Heart right ventricle (tissue), 16 donors: Measurements from ENCODE around the gene CTSZ. TPM values are rescaled to one million over a fixed set of nuclear protein-coding genes. Genes with fewer than 3 reads are reported as not detected.

Experiments
- ATAC-seq, 8 donors: fragments of 200-7000 bp; cut with Tn5 transposase; one replicate each; pipeline ENCODE4 v1.9.1; 2020; ENCODE audit warnings: mild to moderate bottlenecking in 8 of 8, moderate library complexity in 8 of 8, moderate number of reproducible peaks in 1 of 8
- DNase-seq, 2 donors: peaks; one replicate each; pipeline ENCODE4 v3.0.0-alpha.2; 2020
- H3K27ac ChIP-seq, 10 donors: fragments of 200-600 bp; sonication (generic) in 2 of 10; one replicate each; pipeline versions ENCODE4 v1.5.0 to v1.8.0; 2020 to 2022; ENCODE audit warnings: mild to moderate bottlenecking in 3 of 10
- H3K27me3 ChIP-seq, 7 donors: fragments of 200-600 bp; one replicate each; pipeline ENCODE4 v1.8.0; 2021 to 2022; ENCODE audit warnings: mild to moderate bottlenecking in 2 of 7
- H3K36me3 ChIP-seq, 9 donors: fragments of 200-600 bp; sonication (generic) in 1 of 9; one replicate each; pipeline versions ENCODE4 v1.5.0 to v1.8.0; 2020 to 2022; ENCODE audit warnings: mild to moderate bottlenecking in 2 of 9
- H3K4me1 ChIP-seq, 9 donors: fragments of 200-600 bp; sonication (generic) in 1 of 9; one replicate each; pipeline versions ENCODE4 v1.5.0 to v1.8.0; 2020 to 2022; ENCODE audit warnings: mild to moderate bottlenecking in 4 of 9
- H3K4me3 ChIP-seq, 10 donors: fragments of 200-600 bp; sonication (generic) in 2 of 10; one replicate each; pipeline versions ENCODE4 v1.5.0 to v1.8.0; 2020 to 2022; ENCODE audit warnings: mild to moderate bottlenecking in 7 of 10, moderate library complexity in 2 of 10
- H3K9me3 ChIP-seq, 11 donors: fragments of 200-600 bp in 10 of 11; sonication (generic) in 2 of 11; one replicate each; pipeline versions ENCODE4 v1.5.0 to v1.8.0; 2013 to 2022; ENCODE audit warnings: mild to moderate bottlenecking in 2 of 11, control low read depth in 1 of 11, moderate library complexity in 1 of 11
- WGBS, 2 donors: extraction: QIAGEN DNeasy Blood & Tissue Kit; methylation state at CpG; one replicate each; pipeline ENCODE4 v1.1.7; 2013; ENCODE audit warnings: inconsistent platforms in 1 of 2; 5-methylcytosine and 5-hydroxymethylcytosine counted together
- intact Hi-C, 10 donors: fragments of 100-400 bp; cut with DNase I; formaldehyde crosslinking; loops; one replicate each; pipeline versions ENCODE4 v1.11.1 to v1.14.2; 2022
- polyA plus RNA-seq, 2 donors: library from polyadenylated mRNA; stranded (reverse); fragments of 200-250 nt; gene quantifications; one replicate each; pipeline ENCODE4 v1.2.3, GENCODE V29; 2013
- total RNA-seq, 10 donors: library from RNA; stranded (reverse); fragmentation: NEBNext Ultra II Directional in 3 of 10; extraction: Animal tissue kit (Norgen Biotek cat#: 25700) in 3 of 10; gene quantifications; one replicate each; pipeline versions ENCODE4 v1.2.1 to v1.2.4, GENCODE V29; 2021 to 2023
- TF ChIP-seq, protein P1 (sequence below), 9 donors: fragments of 200-600 bp; sonication (generic) in 2 of 9; IDR thresholded peaks; one replicate each; pipeline versions ENCODE4 v1.5.0 to v1.8.0; 2021 to 2022; ENCODE audit warnings: antibody characterized with exemption in 9 of 9, mild to moderate bottlenecking in 5 of 9, moderate library complexity in 1 of 9
- donor health status: Arrhythmogenic right ventricular cardiomyopathy.
- donor health status: ischemic (EF 13 %, LVEDD 7.1; RV severe dilation, severe dysfunction).
- donor health status: healthy with polysubstance abuse.
- donor health status: DM: no; HTN: yes; CAD: no.
- donor health status: DM: no; HTN: no; CAD: no.
- donor health status: ischemic (EF 25% LVEDD 6.9; RV normal size, moderate dysfunction).
- donor health status: ischemic (EF 25% LVEDD 5.7; RV mildly dilated, moderate dysfunction).
- donor health status: healthy.
- donor health status: DM: yes; HTN: yes; CAD: no.
- donor health status: Ischemic cardiomyopathy.
- donor health status: ischemic (EF 35%, LVEDD 5.7; RV mildly dilated, moderate dysfunction).
- donor health status: nonischemic (EF 11% LVEDD 7.7; RV severe dilation, severe dysfunction).
- donor health status: DM: yes; HTN: yes; CAD: no.
- donor health status: PGD.
- donor health status: ischemic (EF 29% LVEDD 5.4; RV normal size, mild dysfunction).
- donor health status: nonischemic (EF 23%, LVEDD 6.1; RV moderate dilation, normal function).

The CTSZ gene
- total and polyA plus RNA-seq, 12 donors, result 83.9 to 278 (median 124) TPM

- Histone ChIP-seq H3K27ac (no peak overlapping the region), H3K4me1 (peaks cover 0 to 6% (median 0%) of the 10 kb centered on the region in 9 donors), H3K27me3 (peaks cover 0 to 28% (median 5%) of the 10 kb centered on the region in 7 donors), H3K9me3 (no peaks in the 10 kb centered on the region), H3K36me3 (no peaks in the 10 kb centered on the region), H3K4me3 (no peak overlapping the region)
- intact Hi-C loops, result loop anchor here in 2 of 10 donors (5.0 to 10.0 kb wide), 2 partner anchors 174 to 176 kb away; no protein-coding TSS in a partner anchor
- no peak for DNase-seq
- ATAC-seq, result no peak
- TF ChIP-seq, protein P1, sequence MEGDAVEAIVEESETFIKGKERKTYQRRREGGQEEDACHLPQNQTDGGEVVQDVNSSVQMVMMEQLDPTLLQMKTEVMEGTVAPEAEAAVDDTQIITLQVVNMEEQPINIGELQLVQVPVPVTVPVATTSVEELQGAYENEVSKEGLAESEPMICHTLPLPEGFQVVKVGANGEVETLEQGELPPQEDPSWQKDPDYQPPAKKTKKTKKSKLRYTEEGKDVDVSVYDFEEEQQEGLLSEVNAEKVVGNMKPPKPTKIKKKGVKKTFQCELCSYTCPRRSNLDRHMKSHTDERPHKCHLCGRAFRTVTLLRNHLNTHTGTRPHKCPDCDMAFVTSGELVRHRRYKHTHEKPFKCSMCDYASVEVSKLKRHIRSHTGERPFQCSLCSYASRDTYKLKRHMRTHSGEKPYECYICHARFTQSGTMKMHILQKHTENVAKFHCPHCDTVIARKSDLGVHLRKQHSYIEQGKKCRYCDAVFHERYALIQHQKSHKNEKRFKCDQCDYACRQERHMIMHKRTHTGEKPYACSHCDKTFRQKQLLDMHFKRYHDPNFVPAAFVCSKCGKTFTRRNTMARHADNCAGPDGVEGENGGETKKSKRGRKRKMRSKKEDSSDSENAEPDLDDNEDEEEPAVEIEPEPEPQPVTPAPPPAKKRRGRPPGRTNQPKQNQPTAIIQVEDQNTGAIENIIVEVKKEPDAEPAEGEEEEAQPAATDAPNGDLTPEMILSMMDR (IDR thresholded peaks at IDR 0.05), result no peak
- WGBS, 2 donors, result 71 to 72% methylated on average over 2 of the region's 2 CpGs
These were observed 41.6 kb upstream of the CTSZ start for GRCh38 chr20:59048681-59049030.

- DNase-seq, result no peak
- H3K27me3 ChIP-seq, result peaks cover 0 to 24% (median 5%) of the 10 kb centered on the region in 7 donors
- intact Hi-C loops, result loop anchor here in 2 of 10 donors (5.0 to 10.0 kb wide), 2 partner anchors 173 to 176 kb away; no protein-coding TSS in a partner anchor
- TF ChIP-seq, protein P1 (IDR thresholded peaks at IDR 0.05), result no peak
- H3K4me3 ChIP-seq, result no peak overlapping the region
- ATAC-seq, result peak in 1 of 8 donors; percentile 13
- no peaks in the 10 kb centered on the region for H3K9me3 ChIP-seq
- no peak overlapping the region for H3K27ac ChIP-seq
- 81 to 86% methylated on average over 5 of the region's 5 CpGs for whole genome bisulfite sequencing, 2 donors
- no peaks in the 10 kb centered on the region for H3K36me3 ChIP-seq
- H3K4me1 ChIP-seq, result peaks cover 3 to 11% (median 4%) of the 10 kb centered on the region in 9 donors
These were observed 41.1 kb upstream of the CTSZ start for GRCh38 chr20:59047938-59048680.

GRCh38 chr20:59046862-59047261 lies 39.8 kb upstream of the CTSZ start:
- 91 to 92% methylated on average over 3 of the region's 3 CpGs for WGBS, 2 donors

GRCh38 chr20:59044796-59045195 lies 37.7 kb upstream of the CTSZ start:
- Histone ChIP-seq H3K9me3 (no peaks in the 10 kb centered on the region), H3K4me1 (peaks cover 4 to 37% (median 29%) of the 10 kb centered on the region in 9 donors), H3K4me3 (no peak overlapping the region), H3K27me3 (no peaks in the 10 kb centered on the region), H3K27ac (no peak overlapping the region), H3K36me3 (peaks cover 0 to 15% (median 0%) of the 10 kb centered on the region in 9 donors)
- intact Hi-C loops, result loop anchor here in 2 of 10 donors (5.0 to 10.0 kb wide), 2 partner anchors 170 to 172 kb away; no protein-coding TSS in a partner anchor
- TF ChIP-seq, protein P1 (IDR thresholded peaks at IDR 0.05), result no peak
- DNase-seq, result no peak
- 74 to 75% methylated on average over 3 of the region's 3 CpGs for WGBS, 2 donors
- ATAC-seq, result no peak

More at GRCh38 chr20:59046862-59047261, 39.8 kb upstream of the CTSZ start:
- Histone ChIP-seq H3K4me3 (no peak overlapping the region), H3K4me1 (peaks cover 4 to 16% (median 10%) of the 10 kb centered on the region in 9 donors), H3K9me3 (no peaks in the 10 kb centered on the region), H3K27me3 (peaks cover 0 to 12% (median 5%) of the 10 kb centered on the region in 7 donors), H3K27ac (no peak overlapping the region), H3K36me3 (no peaks in the 10 kb centered on the region)
- TF ChIP-seq, protein P1 (IDR thresholded peaks at IDR 0.05), result no peak
- DNase-seq, result no peak
- intact Hi-C loops, result loop anchor here in 2 of 10 donors (5.0 to 10.0 kb wide), 2 partner anchors 172 to 175 kb away; no protein-coding TSS in a partner anchor
- no peak for ATAC-seq
